ENCODE data around the gene APPL2. TPM values are rescaled to one million over a fixed set of nuclear protein-coding genes. Genes with fewer than 3 reads are reported as not detected.

The APPL2 gene
- total and polyA plus RNA-seq, 7 donors = 15.3 to 116 (median 46.5) TPM

- Histone ChIP-seq H3K4me3 (no peak overlapping the region), H3K9me3 (no peaks in the 10 kb centered on the region), H3K27ac (no peak overlapping the region), H3K4me1 (peaks cover 0 to 13% (median 2%) of the 10 kb centered on the region in 4 donors), H3K36me3 (peaks cover 0 to 54% (median 8%) of the 10 kb centered on the region in 4 donors), H3K27me3 (no peaks in the 10 kb centered on the region)
- no peak for TF ChIP-seq POLR2AphosphoS5 (IDR thresholded peaks at IDR 0.05)
- no peak for TF ChIP-seq POLR2A (IDR thresholded peaks at IDR 0.05)
- intact Hi-C loops (cut with DNase I) = no loop called here
- no peak for DNase-seq
- 81 to 87% methylated on average over 19 of the region's 19 CpGs for WGBS, 2 donors
Measured at GRCh38 chr12:105221583-105222283, 14.2 kb downstream of the APPL2 start.

- Histone ChIP-seq H3K36me3 (peaks cover 0 to 54% (median 13%) of the 10 kb centered on the region in 4 donors), H3K4me1 (peaks cover 0 to 13% (median 0%) of the 10 kb centered on the region in 4 donors), H3K27me3 (no peaks in the 10 kb centered on the region), H3K27ac (no peak overlapping the region), H3K9me3 (no peaks in the 10 kb centered on the region), H3K4me3 (no peak overlapping the region)
- intact Hi-C loops (cut with DNase I) = no loop called here
- 42 to 77% methylated on average over 3 of the region's 3 CpGs for WGBS, 2 donors
- no peak for TF ChIP-seq POLR2A (IDR thresholded peaks at IDR 0.05)
- DNase-seq = no peak
Measured at GRCh38 chr12:105220929-105221290, 15.1 kb downstream of the APPL2 start.

GRCh38 chr12:105220150-105220928 is 15.6 kb downstream of the APPL2 start:
- no peak overlapping the region for H3K27ac ChIP-seq
- no peaks in the 10 kb centered on the region for H3K27me3 ChIP-seq
- intact Hi-C loops (cut with DNase I) = no loop called here
- H3K4me3 ChIP-seq = no peak overlapping the region
- no peaks in the 10 kb centered on the region for H3K9me3 ChIP-seq
- no peak for TF ChIP-seq EP300 (IDR thresholded peaks at IDR 0.05)
- no peak for TF ChIP-seq POLR2A (IDR thresholded peaks at IDR 0.05)
- no peak for TF ChIP-seq CTCF (IDR thresholded peaks at IDR 0.05)
- TF ChIP-seq POLR2AphosphoS5 (IDR thresholded peaks at IDR 0.05) = no peak
- H3K4me1 ChIP-seq = peaks cover 0 to 13% (median 0%) of the 10 kb centered on the region in 4 donors
- WGBS, 2 donors = 90 to 91% methylated on average over 6 of the region's 6 CpGs
- peaks cover 0 to 59% (median 13%) of the 10 kb centered on the region in 4 donors for H3K36me3 ChIP-seq
- no peak for DNase-seq

- H3K27ac ChIP-seq = no peak overlapping the region
- H3K27me3 ChIP-seq = no peaks in the 10 kb centered on the region
- H3K4me1 ChIP-seq = peaks cover 0 to 13% (median 0%) of the 10 kb centered on the region in 4 donors
- peaks cover 0 to 68% (median 13%) of the 10 kb centered on the region in 4 donors for H3K36me3 ChIP-seq
- H3K4me3 ChIP-seq = no peak overlapping the region
- WGBS, 2 donors = 75 to 76% methylated on average over 4 of the region's 4 CpGs
- DNase-seq = no peak
- TF ChIP-seq POLR2AphosphoS5 (IDR thresholded peaks at IDR 0.05) (no peak), EP300 (IDR thresholded peaks at IDR 0.05) (no peak), POLR2A (IDR thresholded peaks at IDR 0.05) (no peak), CTCF (IDR thresholded peaks at IDR 0.05) (no peak)
- intact Hi-C loops (cut with DNase I) = no loop called here
- H3K9me3 ChIP-seq = no peaks in the 10 kb centered on the region
Measured at GRCh38 chr12:105219261-105220028, 16.5 kb downstream of the APPL2 start.

- intact Hi-C loops (cut with DNase I) = no loop called here
- Histone ChIP-seq H3K27me3 (no peaks in the 10 kb centered on the region), H3K4me3 (no peak overlapping the region), H3K9me3 (no peaks in the 10 kb centered on the region), H3K27ac (no peak overlapping the region), H3K36me3 (peaks cover 0 to 70% (median 13%) of the 10 kb centered on the region in 4 donors), H3K4me1 (peaks cover 0 to 3% (median 0%) of the 10 kb centered on the region in 4 donors)
- 77% methylated on average over 7 of the region's 7 CpGs for WGBS, 2 donors
- no peak for DNase-seq
- no peak for TF ChIP-seq POLR2A (IDR thresholded peaks at IDR 0.05)
- TF ChIP-seq CTCF (IDR thresholded peaks at IDR 0.05) = no peak
- no peak for TF ChIP-seq POLR2AphosphoS5 (IDR thresholded peaks at IDR 0.05)
- no peak for TF ChIP-seq EP300 (IDR thresholded peaks at IDR 0.05)
Measured at GRCh38 chr12:105218434-105218833, 17.5 kb downstream of the APPL2 start.

Data from sigmoid colon (tissue), 7 donors.